GM21825 (cell line): ENCODE measurements around the gene OR11H6.
"Not testable (repeated sequence)": the region's sequence is repeated elsewhere in the genome, so short reads cannot be mapped to it uniquely, and the experiment has no call there.

ENCODE experiments used
- ATAC-seq: cut with Tn5 transposase; IDR thresholded peaks from one replicate; pipeline ENCODE4 v1.9.1; 2021; ENCODE audit warnings: mild to moderate bottlenecking, moderate library complexity; ENCODE audit not compliant: unreplicated experiment

The OR11H6 gene, protein sequence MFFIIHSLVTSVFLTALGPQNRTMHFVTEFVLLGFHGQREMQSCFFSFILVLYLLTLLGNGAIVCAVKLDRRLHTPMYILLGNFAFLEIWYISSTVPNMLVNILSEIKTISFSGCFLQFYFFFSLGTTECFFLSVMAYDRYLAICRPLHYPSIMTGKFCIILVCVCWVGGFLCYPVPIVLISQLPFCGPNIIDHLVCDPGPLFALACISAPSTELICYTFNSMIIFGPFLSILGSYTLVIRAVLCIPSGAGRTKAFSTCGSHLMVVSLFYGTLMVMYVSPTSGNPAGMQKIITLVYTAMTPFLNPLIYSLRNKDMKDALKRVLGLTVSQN

DNA sequence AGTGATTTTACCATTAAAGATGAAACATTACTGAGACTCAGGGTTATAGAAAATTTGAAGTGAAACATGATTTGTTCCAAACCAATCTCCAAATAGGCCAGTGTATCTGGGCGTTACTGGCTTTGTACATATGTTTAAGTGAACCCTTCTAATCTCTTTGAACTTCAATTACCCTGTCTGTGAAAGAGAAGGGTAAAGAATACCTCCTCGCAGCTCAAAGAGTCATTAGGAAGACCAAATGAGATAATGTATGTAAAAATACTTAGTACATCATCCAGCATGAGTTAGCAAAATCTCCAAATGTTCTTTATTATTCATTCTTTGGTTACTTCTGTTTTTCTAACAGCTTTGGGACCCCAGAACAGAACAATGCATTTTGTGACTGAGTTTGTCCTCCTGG, at the start of gene OR11H6:
Gene OR11H6, plus strand, starts transcription at position 301 of the 400 bp plus-strand sequence. Its CDS starts 0 bp downstream, at position 301.
- no peak for ATAC-seq

GRCh38 chr14:20174205-20174604, 49.3 kb upstream of the OR11H6 start:
- ATAC-seq, result not testable (repeated sequence)

- ATAC-seq, result no peak
Measured at GRCh38 chr14:20176330-20176729, 47.2 kb upstream of the OR11H6 start.

GRCh38 chr14:20177433-20177974, 46.0 kb upstream of the OR11H6 start:
- ATAC-seq, result no peak

DNA sequence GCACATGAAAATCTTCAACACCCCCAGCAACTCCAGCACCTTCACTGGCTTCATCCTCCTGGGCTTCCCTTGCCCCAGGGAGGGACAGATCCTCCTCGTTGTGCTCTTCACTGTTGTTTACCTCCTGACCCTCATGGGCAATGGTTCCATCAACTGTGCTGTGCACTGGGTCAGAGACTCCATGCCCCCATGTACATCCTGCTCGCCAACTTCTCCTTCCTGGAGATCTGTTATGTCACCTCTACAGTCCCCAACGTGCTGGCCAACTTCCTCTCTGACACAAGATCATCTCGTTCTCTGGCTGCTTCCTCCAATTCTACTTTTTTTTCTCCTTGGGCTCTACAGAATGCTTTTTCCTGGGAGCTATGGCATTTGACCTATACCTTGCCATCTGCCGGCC, 44.3 kb upstream of the OR11H6 start:
- ATAC-seq, result no peak

DNA sequence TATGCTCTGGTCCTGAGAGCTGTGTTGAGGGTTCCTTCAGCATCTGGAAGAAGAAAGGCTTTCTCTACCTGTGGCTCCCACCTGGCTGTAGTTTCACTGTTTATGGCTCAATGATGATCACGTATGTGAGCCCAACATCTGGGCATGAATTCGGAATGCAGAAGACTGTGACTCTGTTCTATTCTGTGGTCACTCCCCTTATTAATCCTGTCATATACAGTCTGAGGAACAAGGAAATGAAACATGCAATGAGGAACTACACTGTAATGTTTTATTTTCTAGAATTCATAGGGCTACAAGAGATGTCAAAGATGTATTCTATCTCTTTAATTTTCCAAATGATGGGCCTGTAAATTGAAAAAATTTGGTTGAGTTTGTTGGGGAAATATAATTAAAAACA, 43.6 kb upstream of the OR11H6 start:
- no peak for ATAC-seq

GRCh38 chr14:20180486-20180885, 43.0 kb upstream of the OR11H6 start:
- no peak for ATAC-seq

DNA sequence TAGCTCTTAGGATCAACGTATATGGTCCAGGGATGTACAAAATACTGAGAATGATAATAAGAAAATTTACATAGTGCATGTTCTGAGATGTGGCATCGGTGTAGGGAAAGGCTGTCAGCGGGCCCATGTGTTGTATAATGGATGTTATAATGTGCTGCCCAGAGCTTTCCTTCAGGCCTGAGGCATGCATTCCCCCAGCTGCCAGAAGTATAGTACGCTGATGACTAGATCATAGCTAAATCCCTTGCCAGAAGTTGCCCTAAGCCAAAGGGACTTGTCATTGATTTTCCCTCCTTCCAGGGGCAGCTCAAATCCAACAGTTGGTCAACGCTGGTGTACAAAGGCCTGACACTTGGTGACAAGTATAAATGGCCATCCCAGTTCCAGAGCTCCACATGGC, 39.3 kb upstream of the OR11H6 start:
- no peak for ATAC-seq

- ATAC-seq, result no peak
Measured at GRCh38 chr14:20190596-20190995, 32.9 kb upstream of the OR11H6 start, which contains the start of gene OR11G2. OR11G2 (plus strand) TSS chr14:20190896; CDS start chr14:20197438, 6,542 bp downstream.

GRCh38 chr14:20191396-20191795, 32.1 kb upstream of the OR11H6 start:
- ATAC-seq, result no peak

- no peak for ATAC-seq
Measured at GRCh38 chr14:20194101-20194500, 29.4 kb upstream of the OR11H6 start.

- not testable (repeated sequence) for ATAC-seq
Measured at GRCh38 chr14:20195170-20195569, 28.3 kb upstream of the OR11H6 start.

DNA sequence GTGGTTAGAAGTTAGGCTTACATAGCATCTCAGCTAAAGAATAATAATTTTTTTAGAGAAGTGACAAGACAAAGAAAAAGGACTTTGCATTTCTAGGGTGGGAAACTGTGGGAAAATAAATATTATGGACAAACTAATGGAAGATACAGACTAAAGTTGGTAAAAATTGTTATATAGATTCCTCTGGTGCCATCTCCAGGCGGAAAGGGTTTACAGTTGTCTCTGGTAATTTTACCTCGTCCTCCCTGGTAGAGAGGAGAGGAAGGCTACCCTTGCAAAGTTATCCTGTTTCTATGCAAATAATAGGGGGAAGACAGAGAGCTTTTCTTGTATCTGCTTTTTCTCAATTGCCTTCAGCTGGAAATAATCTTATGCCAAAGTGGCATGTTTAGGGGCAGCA, 27.6 kb upstream of the OR11H6 start:
- ATAC-seq, result no peak

GRCh38 chr14:20197459-20197858, 26.1 kb upstream of the OR11H6 start:
- no peak for ATAC-seq

DNA sequence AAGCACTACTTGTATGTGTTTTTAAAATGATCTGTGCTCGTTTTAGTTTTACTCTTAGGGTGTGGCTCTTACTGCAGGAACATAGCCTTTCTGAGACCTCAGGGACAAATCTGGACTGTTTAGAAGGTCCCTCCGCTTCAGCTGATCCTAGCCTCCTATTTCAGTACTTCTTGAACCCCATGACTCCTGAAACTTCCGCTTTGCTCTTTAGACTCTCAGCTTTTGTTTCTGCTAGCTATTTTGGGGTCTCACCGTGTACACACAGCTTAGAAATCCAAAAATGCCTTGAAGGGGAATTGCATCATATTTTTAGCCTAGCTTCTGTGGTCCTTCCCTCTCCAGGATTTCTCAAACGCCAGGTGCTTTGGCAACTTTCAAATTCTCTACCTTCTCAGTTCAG, 24.5 kb upstream of the OR11H6 start:
- ATAC-seq, result no peak

GRCh38 chr14:20204721-20205120, 18.8 kb upstream of the OR11H6 start:
- no peak for ATAC-seq

GRCh38 chr14:20209595-20209994, 13.9 kb upstream of the OR11H6 start:
- no peak for ATAC-seq

DNA sequence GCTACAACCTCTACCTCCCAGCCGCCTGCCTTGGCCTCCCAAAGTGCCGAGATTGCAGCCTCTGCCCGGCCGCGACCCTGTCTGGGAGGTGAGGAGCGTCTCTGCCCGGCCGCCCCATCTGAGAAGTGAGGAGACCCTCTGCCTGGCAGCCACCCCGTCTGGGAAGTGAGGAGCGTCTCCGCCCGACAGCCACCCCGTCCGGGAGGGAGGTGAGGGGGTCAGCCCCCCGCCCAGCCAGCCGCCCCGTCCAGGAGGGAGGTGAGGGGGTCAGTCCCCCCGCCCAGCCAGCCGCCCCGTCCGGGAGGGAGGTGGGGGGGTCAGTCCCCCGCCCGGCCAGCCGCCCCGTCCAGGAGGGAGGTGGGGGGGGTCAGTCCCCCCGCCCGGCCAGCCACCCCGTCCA, 11.1 kb upstream of the OR11H6 start:
- not testable (repeated sequence) for ATAC-seq

DNA sequence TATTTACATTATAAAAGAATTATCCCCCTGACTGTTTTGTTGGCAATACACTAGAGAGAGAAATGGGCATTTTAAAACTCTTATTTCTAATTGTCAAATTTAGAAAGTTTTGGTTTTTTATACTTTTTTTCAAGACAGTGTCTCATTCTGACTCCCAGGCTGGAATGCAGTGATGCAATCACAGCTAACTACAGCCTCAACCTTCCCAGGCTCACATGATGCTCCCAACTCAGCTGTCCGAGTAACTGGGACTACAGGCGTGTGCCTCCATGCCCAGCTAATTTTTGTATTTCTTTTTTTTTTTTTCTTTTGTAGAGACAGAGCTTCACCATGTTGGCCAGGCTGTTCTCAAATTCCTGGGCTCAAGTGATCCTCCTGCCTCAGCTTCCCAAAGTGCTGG, 8.3 kb upstream of the OR11H6 start:
- no peak for ATAC-seq

GRCh38 chr14:20219033-20219432, 4.5 kb upstream of the OR11H6 start:
- no peak for ATAC-seq

GRCh38 chr14:20228681-20229080, 5.2 kb downstream of the OR11H6 start, which contains the start of gene OR11H7:
OR11H7 (plus strand) TSS chr14:20228981.
- ATAC-seq, result no peak

DNA sequence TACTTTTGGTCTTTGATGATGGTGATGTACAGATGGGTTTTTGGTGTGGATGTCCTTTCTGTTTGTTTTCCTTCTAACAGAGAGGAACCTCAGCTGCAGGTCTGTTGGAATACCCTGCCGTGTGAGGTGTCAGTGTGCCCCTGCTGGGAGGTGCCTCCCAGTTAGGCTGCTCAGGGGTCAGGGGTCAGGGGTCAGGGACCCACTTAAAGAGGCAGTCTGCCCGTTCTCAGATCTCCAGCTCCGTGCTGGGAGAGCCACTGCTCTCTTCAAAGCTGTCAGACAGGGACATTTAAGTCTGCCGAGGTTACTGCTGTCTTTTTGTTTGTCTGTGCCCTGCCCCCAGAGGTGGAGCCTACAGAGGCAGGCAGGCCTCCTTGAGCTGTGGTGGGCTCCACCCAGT, 11.9 kb downstream of the OR11H6 start:
- not testable (repeated sequence) for ATAC-seq
